Lung (tissue), 12 donors: ENCODE results near the gene SPOCK3. TPM values are rescaled to one million over a fixed set of nuclear protein-coding genes. Genes with fewer than 3 reads are reported as not detected.

Experiments
- ATAC-seq: fragments of 200-7000 bp; cut with Tn5 transposase; one replicate; pipeline ENCODE4 v1.9.1; 2020; ENCODE audit warnings: moderate number of reproducible peaks; ENCODE audit not compliant: insufficient read depth, low FRiP score
- DNase-seq, 3 donors: peaks; one replicate each; pipeline ENCODE4 v3.0.0-alpha.2; 2013 to 2017
- H3K27ac ChIP-seq, 2 donors: one replicate each; pipeline ENCODE4 v1.5.1; 2013; ENCODE audit warnings: mild to moderate bottlenecking in 2 of 2, moderate library complexity in 2 of 2, control low read depth in 1 of 2, inconsistent platforms in 1 of 2, low read depth in 1 of 2, low read length in 1 of 2
- H3K27me3 ChIP-seq, 3 donors: one replicate each; pipeline ENCODE4 v1.5.1; 2013; ENCODE audit warnings: low read length in 2 of 3; ENCODE audit not compliant: control insufficient read depth in 3 of 3, insufficient read depth in 3 of 3
- H3K36me3 ChIP-seq, 4 donors: one replicate each; pipeline ENCODE4 v1.5.1; 2013; ENCODE audit warnings: low read length in 4 of 4, mild to moderate bottlenecking in 1 of 4, moderate library complexity in 1 of 4; ENCODE audit not compliant: control insufficient read depth in 4 of 4, insufficient read depth in 4 of 4
- H3K4me1 ChIP-seq, 5 donors: one replicate each; pipeline ENCODE4 v1.5.1; 2013; ENCODE audit warnings: low read length in 5 of 5, mild to moderate bottlenecking in 2 of 5, moderate library complexity in 1 of 5; ENCODE audit not compliant: control insufficient read depth in 5 of 5, insufficient read depth in 5 of 5
- H3K4me3 ChIP-seq: one replicate; pipeline ENCODE4 v1.5.1; 2013; ENCODE audit warnings: mild to moderate bottlenecking, control low read depth, moderate library complexity
- H3K9ac ChIP-seq, 2 donors: one replicate each; pipeline ENCODE4 v1.5.1; 2013; ENCODE audit warnings: low read length in 2 of 2, control low read depth in 1 of 2; ENCODE audit not compliant: insufficient read depth in 1 of 2
- H3K9me3 ChIP-seq, 4 donors: one replicate each; pipeline ENCODE4 v1.5.1; 2013; ENCODE audit warnings: low read length in 3 of 4, mild to moderate bottlenecking in 1 of 4, moderate library complexity in 1 of 4; ENCODE audit not compliant: control insufficient read depth in 4 of 4, insufficient read depth in 3 of 4
- WGBS, 2 donors: extraction: QIAGEN DNeasy Blood & Tissue Kit; methylation state at CpG; one replicate each; pipeline ENCODE4 v1.1.7; 2013; 5-methylcytosine and 5-hydroxymethylcytosine counted together
- polyA plus RNA-seq, 2 donors: library from polyadenylated mRNA; stranded (reverse); fragments of 200-250 nt; gene quantifications; one replicate each; pipeline ENCODE4 v1.2.1, GENCODE V29; 2013
- total RNA-seq, 2 donors: library from RNA; depleted of rRNA in 1 of 2; stranded (reverse); fragments of >200 nt in 1 of 2; gene quantifications; one replicate each; pipeline ENCODE4 v1.2.1, GENCODE V29; 2014 to 2021
- TF ChIP-seq, protein P1 (sequence below): IDR thresholded peaks from 2 replicates; pipeline ENCODE4 v1.5.1; 2012; ENCODE audit warnings: mild to moderate bottlenecking; ENCODE audit errors: control extremely low read depth, extremely low read depth
- donor health status: control.
- donor health status: control.
- donor health status: Bipolar disorder and iron deficiency.
- donor health status: healthy.
- donor health status: DM: yes; HTN: yes; CAD: no.

The SPOCK3 gene
- total and polyA plus RNA-seq, 4 donors: 0.24 to 1.4 (median 0.60) TPM

DNA sequence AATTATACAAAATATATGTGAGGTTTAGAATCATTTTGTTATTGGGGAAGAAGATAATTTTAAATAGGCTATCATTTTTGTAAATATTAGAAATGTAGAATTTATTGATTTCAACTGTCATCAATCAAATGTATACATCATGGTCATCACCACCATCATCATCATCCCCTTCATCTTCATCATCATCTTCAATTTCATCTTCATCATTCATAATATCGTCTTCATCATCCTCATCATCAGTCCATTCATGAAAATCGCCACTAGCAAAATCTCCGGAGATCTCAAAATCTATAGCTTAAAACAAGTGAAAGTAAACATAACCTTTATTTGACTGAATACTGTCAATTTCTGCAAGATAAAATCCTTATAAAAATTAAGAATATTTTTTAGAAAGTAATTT is 499.5 kb downstream of the SPOCK3 start:
- no peaks in the 10 kb centered on the region for H3K36me3 ChIP-seq
- TF ChIP-seq, protein P1, sequence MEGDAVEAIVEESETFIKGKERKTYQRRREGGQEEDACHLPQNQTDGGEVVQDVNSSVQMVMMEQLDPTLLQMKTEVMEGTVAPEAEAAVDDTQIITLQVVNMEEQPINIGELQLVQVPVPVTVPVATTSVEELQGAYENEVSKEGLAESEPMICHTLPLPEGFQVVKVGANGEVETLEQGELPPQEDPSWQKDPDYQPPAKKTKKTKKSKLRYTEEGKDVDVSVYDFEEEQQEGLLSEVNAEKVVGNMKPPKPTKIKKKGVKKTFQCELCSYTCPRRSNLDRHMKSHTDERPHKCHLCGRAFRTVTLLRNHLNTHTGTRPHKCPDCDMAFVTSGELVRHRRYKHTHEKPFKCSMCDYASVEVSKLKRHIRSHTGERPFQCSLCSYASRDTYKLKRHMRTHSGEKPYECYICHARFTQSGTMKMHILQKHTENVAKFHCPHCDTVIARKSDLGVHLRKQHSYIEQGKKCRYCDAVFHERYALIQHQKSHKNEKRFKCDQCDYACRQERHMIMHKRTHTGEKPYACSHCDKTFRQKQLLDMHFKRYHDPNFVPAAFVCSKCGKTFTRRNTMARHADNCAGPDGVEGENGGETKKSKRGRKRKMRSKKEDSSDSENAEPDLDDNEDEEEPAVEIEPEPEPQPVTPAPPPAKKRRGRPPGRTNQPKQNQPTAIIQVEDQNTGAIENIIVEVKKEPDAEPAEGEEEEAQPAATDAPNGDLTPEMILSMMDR: no peak
- H3K9ac ChIP-seq: no peak overlapping the region
- WGBS, 2 donors: 92% methylated on average over 3 of the region's 3 CpGs
- no peak for ATAC-seq
- no peaks in the 10 kb centered on the region for H3K9me3 ChIP-seq
- no peak for DNase-seq
- no peak overlapping the region for H3K4me3 ChIP-seq
- H3K27me3 ChIP-seq: no peaks in the 10 kb centered on the region
- no peaks in the 10 kb centered on the region for H3K4me1 ChIP-seq
- no peak overlapping the region for H3K27ac ChIP-seq

DNA sequence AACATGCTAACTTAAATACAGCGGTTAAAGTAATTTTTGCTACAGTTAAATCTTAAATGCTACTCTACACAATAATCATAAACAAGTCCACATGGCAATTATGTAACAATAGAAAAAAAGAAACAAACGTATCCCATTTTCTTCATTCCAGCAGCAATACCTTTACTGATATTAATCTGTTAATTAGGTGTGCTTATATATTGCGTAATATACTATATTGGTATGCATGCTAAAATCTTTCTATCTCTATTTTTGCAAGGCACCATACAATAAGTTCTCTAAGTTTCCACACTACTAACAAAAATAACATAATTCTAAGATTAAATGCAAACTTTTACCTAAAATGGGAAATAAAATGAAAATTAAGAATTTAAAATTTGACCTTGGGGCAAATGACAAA is 500.6 kb downstream of the SPOCK3 start:
- Histone ChIP-seq H3K36me3 (no peaks in the 10 kb centered on the region), H3K9me3 (no peaks in the 10 kb centered on the region), H3K27me3 (no peaks in the 10 kb centered on the region), H3K9ac (no peak overlapping the region), H3K4me3 (no peak overlapping the region), H3K27ac (no peak overlapping the region), H3K4me1 (no peaks in the 10 kb centered on the region)
- no peak for ATAC-seq
- WGBS, 2 donors: 84 to 89% methylated on average over 3 of the region's 3 CpGs
- no peak for DNase-seq
- TF ChIP-seq, protein P1: no peak

DNA sequence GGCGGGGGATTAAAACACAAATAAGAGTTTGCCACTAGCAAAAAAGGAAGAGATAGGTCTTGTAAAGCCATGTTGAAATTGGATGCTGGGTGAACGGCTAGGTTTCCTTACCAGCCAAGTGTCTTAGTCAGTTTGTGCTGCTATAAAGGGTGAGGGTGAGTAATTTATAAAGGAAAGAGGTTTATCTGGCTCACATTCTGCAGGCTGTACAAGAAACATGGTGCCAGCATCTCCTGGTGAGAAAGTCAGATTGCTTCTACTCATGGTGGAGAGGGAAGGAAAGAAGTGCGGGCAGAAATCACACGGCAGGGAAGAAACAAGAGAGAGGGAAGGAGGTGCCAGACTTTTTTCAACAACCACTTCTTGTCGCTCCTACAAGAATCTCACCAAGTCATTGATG is 507.5 kb downstream of the SPOCK3 start:
- no peaks in the 10 kb centered on the region for H3K4me1 ChIP-seq
- no peak for DNase-seq
- no peaks in the 10 kb centered on the region for H3K9me3 ChIP-seq
- H3K9ac ChIP-seq: no peak overlapping the region
- 75 to 76% methylated on average over 5 of the region's 5 CpGs for WGBS, 2 donors
- H3K4me3 ChIP-seq: no peak overlapping the region
- no peak overlapping the region for H3K27ac ChIP-seq
- TF ChIP-seq, protein P1: no peak
- no peaks in the 10 kb centered on the region for H3K27me3 ChIP-seq
- no peak for ATAC-seq
- H3K36me3 ChIP-seq: no peaks in the 10 kb centered on the region

DNA sequence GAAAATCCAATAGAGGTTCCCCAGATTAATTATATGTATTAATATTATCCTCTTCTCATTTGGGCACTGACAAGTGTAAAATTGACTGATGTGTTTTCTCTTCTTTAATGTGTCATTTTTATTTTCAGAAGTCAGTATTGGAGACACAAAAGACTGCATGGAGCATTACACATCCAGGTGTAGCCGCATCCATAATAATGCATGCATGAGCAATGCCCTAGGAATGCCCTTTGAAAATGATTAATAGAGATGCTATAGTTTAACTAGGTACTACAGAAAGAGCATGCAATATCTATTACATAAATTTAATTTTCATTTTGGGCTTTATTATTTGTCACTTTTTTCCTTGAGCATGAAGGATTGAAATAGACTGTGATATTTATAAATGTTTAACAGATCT is 509.9 kb downstream of the SPOCK3 start:
- TF ChIP-seq, protein P1: no peak
- WGBS, 2 donors: 95 to 98% methylated on average over 1 of the region's 1 CpG
- Histone ChIP-seq H3K36me3 (no peaks in the 10 kb centered on the region), H3K4me3 (no peak overlapping the region), H3K27me3 (no peaks in the 10 kb centered on the region), H3K4me1 (no peaks in the 10 kb centered on the region), H3K9ac (no peak overlapping the region), H3K9me3 (no peaks in the 10 kb centered on the region), H3K27ac (no peak overlapping the region)
- ATAC-seq (no peak), DNase-seq (no peak)
